GM21367 (cell line): ENCODE measurements around the gene BICD2.
"Not testable (repeated sequence)": the region's sequence is repeated elsewhere in the genome, so short reads cannot be mapped to it uniquely, and the experiment has no call there.

Source experiments
- ATAC-seq: cut with Tn5 transposase; IDR thresholded peaks from one replicate; pipeline ENCODE4 v1.9.1; 2021; ENCODE audit not compliant: unreplicated experiment

BICD2 gene

DNA sequence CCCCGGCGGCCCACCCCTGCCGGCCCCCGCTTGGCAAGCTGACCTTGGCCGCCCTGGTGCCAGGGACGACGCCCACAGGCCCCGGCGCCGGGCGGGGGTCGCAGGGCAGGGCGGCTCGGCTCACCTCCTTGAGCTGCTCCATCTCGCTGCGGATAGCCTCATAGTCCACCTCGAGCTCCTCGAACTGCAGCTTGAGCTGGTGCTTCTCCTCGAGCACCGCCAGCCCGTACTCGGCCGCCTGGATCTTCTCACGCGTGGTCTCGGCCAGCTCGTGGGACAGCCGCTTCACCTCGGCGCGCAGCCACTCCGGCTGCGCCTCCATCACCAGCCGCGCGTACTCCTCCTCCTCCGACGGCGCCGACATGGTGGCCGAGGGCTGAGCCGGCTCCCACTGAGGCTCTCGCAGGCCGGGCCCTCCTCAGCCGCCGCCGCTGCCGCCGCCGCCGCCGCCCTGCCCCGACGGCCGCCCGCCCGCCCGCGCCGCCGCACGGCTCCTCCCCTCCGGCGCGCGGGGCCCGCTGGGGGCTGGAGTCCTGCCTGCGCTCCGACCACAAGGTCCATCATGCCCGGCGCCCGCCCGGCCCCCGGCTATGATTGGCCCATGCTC, at the start of gene BICD2:
BICD2 (minus strand) TSS at position 453 of the 607 bp plus-strand sequence; CDS start at position 364, 89 bp downstream.
- peak; percentile 93 for ATAC-seq

DNA sequence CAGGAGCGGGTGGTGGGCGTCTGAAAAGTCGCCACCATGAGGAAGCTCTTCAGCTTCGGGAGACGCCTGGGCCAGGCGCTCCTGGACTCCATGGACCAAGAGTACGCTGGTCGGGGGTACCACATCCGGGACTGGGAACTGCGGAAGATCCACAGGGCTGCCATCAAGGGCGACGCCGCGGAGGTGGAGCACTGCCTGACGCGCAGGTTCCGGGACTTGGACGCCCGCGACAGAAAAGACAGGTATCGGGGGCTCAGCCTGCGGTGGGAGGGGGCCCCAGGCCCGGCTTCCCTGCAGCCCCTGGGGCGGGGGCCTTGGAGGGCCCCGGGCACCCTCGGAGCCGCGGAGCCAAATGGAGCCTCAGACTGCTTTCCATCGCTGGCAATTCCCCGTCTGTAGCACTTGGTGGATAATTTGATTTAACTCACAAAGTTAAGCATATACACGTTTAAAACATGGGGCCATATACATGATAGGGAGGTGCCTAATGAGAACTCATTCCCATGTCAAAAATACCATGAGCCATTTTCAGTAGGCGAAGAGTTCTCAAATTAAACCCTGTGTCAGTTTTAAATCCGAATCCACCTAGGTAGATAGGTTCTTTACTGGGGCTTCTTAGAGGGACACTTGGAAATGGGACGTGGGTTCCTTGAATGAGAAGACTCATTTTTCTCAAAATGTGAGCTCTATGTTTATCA, 45.1 kb upstream of the BICD2 start:
- not testable (repeated sequence) for ATAC-seq

- no peak for ATAC-seq
These were observed 44.3 kb upstream of the BICD2 start for GRCh38 chr9:92808726-92809451.

- ATAC-seq = no peak
These were observed 43.4 kb upstream of the BICD2 start for GRCh38 chr9:92807757-92808725.

- no peak for ATAC-seq
These were observed 42.6 kb upstream of the BICD2 start for GRCh38 chr9:92807031-92807756.

DNA sequence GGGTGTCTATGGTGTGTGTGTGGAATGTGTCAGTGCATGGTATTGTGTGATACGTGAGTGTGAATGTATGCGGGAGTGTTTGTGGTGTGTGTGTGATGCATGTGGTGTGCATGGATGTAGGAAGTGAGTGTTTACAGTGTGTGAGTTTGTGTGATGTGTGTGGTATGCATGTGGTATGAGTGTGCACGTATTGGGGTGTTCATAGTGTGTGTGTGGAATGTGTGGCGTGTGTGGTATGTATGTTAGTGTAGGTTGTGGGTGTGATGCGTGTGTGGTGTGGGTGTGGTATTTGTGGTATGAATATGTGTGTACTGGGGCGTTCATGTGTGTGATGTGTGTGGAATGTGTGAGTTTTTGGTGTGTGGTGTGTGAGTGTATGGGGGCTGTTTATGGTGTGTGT, 40.1 kb upstream of the BICD2 start:
- no peak for ATAC-seq

GRCh38 chr9:92798358-92798757, 33.7 kb upstream of the BICD2 start:
- no peak for ATAC-seq

DNA sequence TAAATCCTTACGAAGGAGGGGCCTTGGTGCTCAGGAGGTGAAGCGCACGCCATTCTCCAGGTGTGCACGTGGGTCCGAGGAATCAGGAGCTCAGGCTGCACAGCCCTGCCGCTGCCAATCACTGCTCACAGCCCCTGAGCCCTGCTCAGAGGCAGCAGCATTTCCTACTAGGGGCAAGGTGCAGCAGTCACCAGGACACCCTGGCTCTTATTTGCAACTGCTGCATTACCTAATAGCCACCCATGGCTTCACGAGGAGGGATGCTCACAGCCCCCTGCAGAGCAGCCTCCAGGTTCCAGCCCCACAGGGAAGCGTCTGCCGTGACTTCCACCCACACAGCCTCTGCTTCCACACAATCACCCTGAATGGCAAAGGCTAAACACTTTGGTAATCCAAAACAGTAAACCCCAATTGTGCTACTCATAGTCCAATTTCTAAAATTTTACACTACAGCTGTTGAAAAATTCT, 31.7 kb upstream of the BICD2 start:
- ATAC-seq = not testable (repeated sequence)

- no peak for ATAC-seq
These were observed 31.1 kb upstream of the BICD2 start for GRCh38 chr9:92795598-92796336.

DNA sequence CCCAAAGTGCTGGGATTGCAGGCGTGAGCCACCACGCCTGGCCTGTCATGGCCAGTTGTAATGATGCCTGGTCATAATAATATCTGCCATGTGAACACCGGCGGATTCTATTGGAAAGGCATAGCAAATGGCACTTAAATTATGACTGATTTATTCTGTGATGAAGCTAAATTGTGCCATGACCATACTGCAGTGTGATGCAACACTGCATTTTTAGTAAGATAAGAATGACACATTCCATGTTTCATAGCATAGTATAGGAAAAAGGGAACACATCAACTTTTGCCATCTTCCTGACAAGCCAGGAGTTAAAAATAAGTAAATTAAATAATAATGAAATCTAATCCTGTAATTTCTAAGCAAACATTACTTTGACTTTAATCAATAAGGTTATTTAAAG, 30.4 kb upstream of the BICD2 start:
- no peak for ATAC-seq

GRCh38 chr9:92794426-92794825, 29.8 kb upstream of the BICD2 start:
- no peak for ATAC-seq

DNA sequence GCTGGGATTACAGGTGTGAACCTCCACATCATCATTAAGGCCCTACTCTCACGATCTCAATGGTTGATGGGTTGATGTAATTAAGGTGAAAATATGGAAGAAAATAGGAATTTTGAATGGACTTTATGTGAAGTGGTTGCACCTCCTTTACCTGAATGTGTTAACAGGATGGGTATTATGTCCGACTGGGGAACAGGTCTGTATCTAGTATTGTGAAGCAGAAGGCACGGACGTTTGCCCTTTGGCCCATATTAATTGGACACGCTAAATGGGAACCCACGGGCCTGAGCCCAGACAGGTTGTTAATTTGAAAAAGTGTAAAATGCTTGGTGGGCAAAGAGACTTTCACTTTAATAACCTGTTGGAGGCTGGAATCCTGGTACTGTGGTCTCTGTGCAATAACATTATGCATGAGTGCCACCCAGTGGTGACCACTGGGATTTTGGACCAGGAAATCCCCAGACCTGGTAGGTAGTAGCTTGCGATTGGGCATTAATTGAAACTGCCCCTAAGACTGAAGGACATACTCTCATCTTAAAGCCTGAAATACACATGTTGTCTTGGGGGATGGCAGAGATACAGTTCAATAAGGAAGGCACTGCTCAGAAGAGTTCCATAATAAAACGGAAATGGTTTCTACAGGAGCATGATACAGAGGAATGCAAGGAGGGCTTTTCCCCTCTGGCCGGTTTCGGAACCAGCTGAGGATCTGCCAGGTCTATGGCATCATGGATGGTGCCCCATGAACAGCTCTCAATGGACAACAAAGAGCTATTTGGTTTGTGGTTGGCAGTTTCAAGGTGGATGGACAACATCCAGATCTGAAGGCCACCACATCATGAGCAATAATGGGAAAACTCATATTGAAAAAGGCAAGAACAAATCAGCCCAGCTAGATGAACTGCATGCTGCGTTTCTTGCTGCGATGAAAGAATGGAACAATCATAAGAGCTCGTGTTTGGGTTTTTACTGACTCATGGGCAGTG, 26.2 kb upstream of the BICD2 start:
- ATAC-seq = peak; percentile 49

DNA sequence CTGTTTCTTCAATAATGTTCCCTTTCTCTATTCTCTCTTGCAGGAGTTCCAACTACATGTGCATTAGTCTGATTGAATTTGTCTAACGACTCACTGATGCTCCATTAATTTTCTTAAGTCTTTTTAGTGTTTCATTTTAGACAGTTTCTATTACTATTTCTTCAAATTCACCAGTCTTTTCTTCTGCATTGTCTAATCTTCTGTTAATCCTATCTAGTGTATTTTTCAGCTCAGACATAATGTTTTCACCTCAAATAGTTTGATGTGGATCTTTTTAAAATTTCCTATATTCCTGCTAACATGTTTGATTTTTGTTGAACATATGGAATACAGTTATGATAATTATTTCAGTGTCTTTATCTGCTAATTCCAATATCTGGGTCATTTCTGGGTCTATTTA, 21.7 kb upstream of the BICD2 start:
- ATAC-seq = no peak

- ATAC-seq = no peak
These were observed 17.3 kb upstream of the BICD2 start for GRCh38 chr9:92781899-92782298.

- ATAC-seq = no peak
These were observed 15.6 kb upstream of the BICD2 start for GRCh38 chr9:92780206-92780605.

DNA sequence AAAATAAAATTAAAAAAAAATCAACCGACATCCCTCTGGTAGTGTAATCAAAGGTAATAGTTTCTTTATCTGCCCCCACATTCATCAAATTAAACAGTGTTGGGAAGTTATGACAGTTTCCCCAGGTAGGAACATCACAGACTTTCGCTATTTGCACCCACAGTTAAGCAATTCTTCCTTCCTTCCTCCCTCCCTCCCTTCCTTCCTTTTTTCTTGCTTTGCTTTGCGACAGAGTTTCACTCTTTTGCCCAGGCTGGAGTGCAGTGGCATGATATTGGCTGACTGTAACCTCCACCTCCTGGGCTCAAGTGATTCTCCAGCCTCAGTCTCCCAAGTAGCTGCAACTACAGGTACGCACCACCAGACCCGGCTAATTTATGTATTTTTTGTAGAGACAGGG, 10.8 kb upstream of the BICD2 start:
- no peak for ATAC-seq

GRCh38 chr9:92774274-92774673, 9.6 kb upstream of the BICD2 start:
- ATAC-seq = no peak

- no peak for ATAC-seq
These were observed 9.2 kb upstream of the BICD2 start for GRCh38 chr9:92773810-92774209.
